Cardiac muscle cell (in vitro differentiated cells and primary cell): ENCODE results near the gene OLFM2. TPM values are rescaled to one million over a fixed set of nuclear protein-coding genes. Genes with fewer than 3 reads are reported as not detected.

Source experiments
- DNase-seq, 2 donors: peaks; one replicate each; pipeline versions ENCODE4 v3.0.0 to v3.0.0-alpha.2; 2010 to 2017; ENCODE audit warnings: low read depth in 1 of 2, low spot score in 1 of 2
- H3K27ac ChIP-seq: fragments of 200-600 bp; sonication (generic); 2 replicates; pipeline ENCODE4 v1.5.1; 2016
- H3K27me3 ChIP-seq: fragments of 200-600 bp; sonication (generic); 2 replicates; pipeline ENCODE4 v1.6.0; 2016; ENCODE audit warnings: control low read depth
- H3K36me3 ChIP-seq: fragments of 200-600 bp; sonication (generic); 2 replicates; pipeline ENCODE4 v1.5.1; 2016; ENCODE audit warnings: control low read depth
- H3K4me1 ChIP-seq: fragments of 200-600 bp; sonication (generic); 2 replicates; pipeline ENCODE4 v1.8.1; 2017; ENCODE audit warnings: low read depth, mild to moderate bottlenecking, mixed run types
- H3K4me3 ChIP-seq: fragments of 200-600 bp; sonication (generic); 2 replicates; pipeline ENCODE4 v1.5.1; 2016; ENCODE audit warnings: mild to moderate bottlenecking
- H3K9me3 ChIP-seq: fragments of 200-600 bp; sonication (generic); 2 replicates; pipeline ENCODE4 v1.5.1; 2017; ENCODE audit warnings: low read depth, mild to moderate bottlenecking, control low read depth
- polyA plus RNA-seq: library from polyadenylated mRNA; unstranded; fragments of >200 nt; fragmentation: Nextera tagmentation; extraction: Ambion mirVana; gene quantifications from 2 replicates; pipeline ENCODE4 v1.2.1, GENCODE V29; 2016
- total RNA-seq: library from RNA; depleted of rRNA; stranded (reverse); fragments of >200 nt; gene quantifications from 2 replicates; pipeline ENCODE4 v1.2.3, GENCODE V29; 2016
- TF ChIP-seq, protein P1 (sequence below): IDR thresholded peaks from 2 replicates; pipeline ENCODE4 v1.5.1; 2012; ENCODE audit warnings: low read depth, mild to moderate bottlenecking, low read length

OLFM2 gene
- total and polyA plus RNA-seq, 2 experiments from 2014 or later: 27.1 to 55.1 TPM

DNA sequence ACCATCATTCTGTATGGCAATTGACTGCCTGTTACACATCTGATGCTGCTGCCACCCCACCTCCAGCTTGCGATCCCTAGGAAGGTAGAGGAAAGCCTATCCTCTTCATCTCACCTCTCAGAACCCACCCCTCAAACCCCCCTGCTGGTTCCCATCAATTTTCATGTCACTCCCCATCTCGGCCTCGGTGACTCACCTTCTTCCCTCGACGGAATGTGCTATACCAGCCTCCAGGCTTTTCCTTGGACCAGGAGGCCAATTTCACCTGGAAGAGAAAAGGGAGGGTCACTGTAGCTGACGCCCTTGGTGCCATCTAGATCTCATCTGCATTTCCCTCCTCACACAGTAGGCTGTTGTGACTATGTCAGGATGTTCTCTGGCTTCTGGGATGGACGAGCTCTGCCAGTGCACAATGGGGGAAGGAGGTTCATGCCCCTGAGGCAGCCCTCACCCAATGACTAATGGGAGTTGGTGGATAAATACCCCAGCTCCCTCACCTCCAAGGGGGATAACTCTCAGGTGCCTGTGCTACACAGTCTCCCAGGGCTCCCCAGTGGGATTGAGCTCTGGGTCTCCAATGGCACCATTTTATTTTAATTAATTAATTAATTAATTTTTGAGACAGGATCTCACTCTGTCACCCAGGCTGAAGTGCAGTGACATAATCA is 26.4 kb upstream of the OLFM2 start:
- Histone ChIP-seq H3K4me1 (no peaks in the 10 kb centered on the region), H3K9me3 (no peaks in the 10 kb centered on the region), H3K27ac (no peak overlapping the region), H3K4me3 (no peak overlapping the region), H3K36me3 (no peaks in the 10 kb centered on the region), H3K27me3 (peaks cover 23% of the 10 kb centered on the region)
- TF ChIP-seq, protein P1, sequence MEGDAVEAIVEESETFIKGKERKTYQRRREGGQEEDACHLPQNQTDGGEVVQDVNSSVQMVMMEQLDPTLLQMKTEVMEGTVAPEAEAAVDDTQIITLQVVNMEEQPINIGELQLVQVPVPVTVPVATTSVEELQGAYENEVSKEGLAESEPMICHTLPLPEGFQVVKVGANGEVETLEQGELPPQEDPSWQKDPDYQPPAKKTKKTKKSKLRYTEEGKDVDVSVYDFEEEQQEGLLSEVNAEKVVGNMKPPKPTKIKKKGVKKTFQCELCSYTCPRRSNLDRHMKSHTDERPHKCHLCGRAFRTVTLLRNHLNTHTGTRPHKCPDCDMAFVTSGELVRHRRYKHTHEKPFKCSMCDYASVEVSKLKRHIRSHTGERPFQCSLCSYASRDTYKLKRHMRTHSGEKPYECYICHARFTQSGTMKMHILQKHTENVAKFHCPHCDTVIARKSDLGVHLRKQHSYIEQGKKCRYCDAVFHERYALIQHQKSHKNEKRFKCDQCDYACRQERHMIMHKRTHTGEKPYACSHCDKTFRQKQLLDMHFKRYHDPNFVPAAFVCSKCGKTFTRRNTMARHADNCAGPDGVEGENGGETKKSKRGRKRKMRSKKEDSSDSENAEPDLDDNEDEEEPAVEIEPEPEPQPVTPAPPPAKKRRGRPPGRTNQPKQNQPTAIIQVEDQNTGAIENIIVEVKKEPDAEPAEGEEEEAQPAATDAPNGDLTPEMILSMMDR: no peak
- DNase-seq: no peak

- TF ChIP-seq, protein P1: no peak
Observed at GRCh38 chr19:9961103-9961502, 24.8 kb upstream of the OLFM2 start.

DNA sequence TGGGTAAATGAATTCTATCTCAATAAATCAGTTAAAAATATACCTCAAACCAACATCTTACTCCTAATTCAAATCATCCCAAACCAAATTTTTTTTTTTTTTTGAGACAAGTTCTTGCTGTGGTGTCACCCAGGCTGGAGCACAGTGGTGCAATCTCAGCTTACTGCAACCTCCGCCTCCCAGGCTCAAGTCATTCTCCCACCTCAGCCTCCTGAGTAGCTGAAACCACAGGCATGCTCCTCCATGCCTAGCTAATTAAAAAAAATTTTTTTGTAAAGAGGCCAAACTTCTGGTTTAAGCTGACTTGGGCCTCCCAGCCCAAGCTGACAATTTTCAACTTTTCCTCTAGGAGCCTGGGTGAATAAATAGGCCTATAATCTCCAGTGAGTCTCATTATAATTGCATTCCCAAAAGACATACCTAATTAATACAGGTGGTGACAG is 22.1 kb upstream of the OLFM2 start:
- Histone ChIP-seq H3K27ac (no peak overlapping the region), H3K9me3 (no peaks in the 10 kb centered on the region), H3K4me3 (no peak overlapping the region), H3K36me3 (no peaks in the 10 kb centered on the region), H3K27me3 (no peaks in the 10 kb centered on the region), H3K4me1 (no peaks in the 10 kb centered on the region)
- TF ChIP-seq, protein P1: no peak
- peak in 1 of 2 donors; percentile 93 for DNase-seq

More at GRCh38 chr19:9961103-9961502, 24.8 kb upstream of the OLFM2 start:
- no peaks in the 10 kb centered on the region for H3K36me3 ChIP-seq
- no peak overlapping the region for H3K27ac ChIP-seq
- peaks cover 8% of the 10 kb centered on the region for H3K27me3 ChIP-seq
- H3K9me3 ChIP-seq: no peaks in the 10 kb centered on the region
- H3K4me3 ChIP-seq: no peak overlapping the region
- no peaks in the 10 kb centered on the region for H3K4me1 ChIP-seq
- no peak for DNase-seq

GRCh38 chr19:9956956-9957355 is 20.6 kb upstream of the OLFM2 start:
- no peak overlapping the region for H3K27ac ChIP-seq
- H3K4me3 ChIP-seq: no peak overlapping the region
- no peaks in the 10 kb centered on the region for H3K9me3 ChIP-seq
- no peaks in the 10 kb centered on the region for H3K36me3 ChIP-seq
- no peaks in the 10 kb centered on the region for H3K27me3 ChIP-seq
- no peak for DNase-seq
- H3K4me1 ChIP-seq: no peaks in the 10 kb centered on the region
- TF ChIP-seq, protein P1: no peak

- DNase-seq: no peak
Observed at GRCh38 chr19:9953802-9954542, 17.7 kb upstream of the OLFM2 start.

More at GRCh38 chr19:9953802-9954542, 17.7 kb upstream of the OLFM2 start:
- Histone ChIP-seq H3K9me3 (no peaks in the 10 kb centered on the region), H3K36me3 (no peaks in the 10 kb centered on the region), H3K4me3 (no peak overlapping the region), H3K4me1 (no peaks in the 10 kb centered on the region), H3K27me3 (no peaks in the 10 kb centered on the region), H3K27ac (no peak overlapping the region)
- TF ChIP-seq, protein P1: no peak
